IPS-18a (cell line): Measurements from ENCODE around the gene INTS14.

Source experiments
- H3K27ac ChIP-seq: one replicate; pipeline ENCODE4 v1.5.1; 2013; ENCODE audit warnings: low read length
- H3K27me3 ChIP-seq: one replicate; pipeline ENCODE4 v1.6.1; 2013; ENCODE audit warnings: mild to moderate bottlenecking, low read length; ENCODE audit not compliant: control insufficient read depth, insufficient read depth
- H3K36me3 ChIP-seq: one replicate; pipeline ENCODE4 v1.6.1; 2013; ENCODE audit warnings: low read depth, low read length; ENCODE audit not compliant: control insufficient read depth
- H3K4me1 ChIP-seq: one replicate; pipeline ENCODE4 v1.6.1; 2013; ENCODE audit warnings: low read depth, low read length; ENCODE audit not compliant: control insufficient read depth
- H3K4me3 ChIP-seq: one replicate; pipeline ENCODE4 v1.5.1; 2013; ENCODE audit warnings: low read length
- H3K9ac ChIP-seq: one replicate; pipeline ENCODE4 v1.6.1; 2013; ENCODE audit warnings: mild to moderate bottlenecking, low read length, moderate library complexity
- H3K9me3 ChIP-seq: one replicate; pipeline ENCODE4 v1.6.1; 2013; ENCODE audit warnings: low read depth, low read length; ENCODE audit not compliant: control insufficient read depth

The INTS14 gene

DNA sequence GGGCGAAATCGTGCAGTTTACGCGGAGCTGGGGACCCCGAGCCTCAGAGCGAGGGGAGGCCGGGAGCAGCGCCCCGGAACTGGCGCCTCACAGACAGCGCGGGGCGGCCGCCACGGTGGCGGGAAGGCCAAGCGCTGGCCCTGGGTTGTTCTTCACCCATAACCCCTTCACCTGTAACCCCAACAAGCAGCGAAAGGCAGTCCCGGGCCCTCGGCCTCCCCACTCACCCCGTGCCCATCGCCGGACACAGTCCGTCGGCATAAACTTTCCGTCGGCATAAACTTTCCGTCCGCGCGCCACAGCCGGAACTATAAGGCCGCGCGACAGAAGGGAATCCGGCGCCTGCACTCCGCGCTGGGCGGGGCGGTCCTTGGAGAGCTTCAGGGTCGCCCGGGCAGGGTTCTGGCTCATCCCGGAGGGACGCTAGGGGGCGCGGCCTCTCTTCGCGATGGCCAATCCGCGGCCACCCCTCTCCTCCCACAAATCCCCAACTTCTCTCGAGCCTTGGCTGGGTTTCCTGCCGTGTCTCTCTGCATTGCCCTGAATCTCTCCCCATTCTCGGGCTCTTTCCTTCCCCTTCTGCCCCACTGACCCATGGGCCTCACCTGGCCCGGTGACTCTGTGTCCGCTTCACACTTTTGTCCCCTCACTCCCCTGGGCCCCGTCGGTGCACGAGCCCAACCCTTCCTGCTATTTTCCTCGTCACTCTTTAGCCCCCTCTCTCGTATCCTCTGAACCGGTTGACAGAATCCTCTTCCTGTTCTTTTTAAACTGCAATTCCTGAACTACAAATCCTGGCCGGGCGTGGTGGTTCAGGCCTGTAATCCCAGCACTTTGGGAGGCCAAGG is at the start of gene INTS14:
INTS14 (minus strand) TSS at position 261 of the 848 bp plus-strand sequence. CDS start 3,751 bp downstream, outside the sequence.
- Histone ChIP-seq H3K9me3 (no peaks in the 10 kb centered on the region), H3K27ac (peak within 1 kb of the TSS; percentile 83), H3K9ac (peak within 1 kb of the TSS; percentile 90), H3K4me3 (peak within 1 kb of the TSS; percentile 93), H3K36me3 (no peaks in the 10 kb centered on the region), H3K4me1 (peaks cover 11% of the 10 kb centered on the region), H3K27me3 (no peaks in the 10 kb centered on the region)

DNA sequence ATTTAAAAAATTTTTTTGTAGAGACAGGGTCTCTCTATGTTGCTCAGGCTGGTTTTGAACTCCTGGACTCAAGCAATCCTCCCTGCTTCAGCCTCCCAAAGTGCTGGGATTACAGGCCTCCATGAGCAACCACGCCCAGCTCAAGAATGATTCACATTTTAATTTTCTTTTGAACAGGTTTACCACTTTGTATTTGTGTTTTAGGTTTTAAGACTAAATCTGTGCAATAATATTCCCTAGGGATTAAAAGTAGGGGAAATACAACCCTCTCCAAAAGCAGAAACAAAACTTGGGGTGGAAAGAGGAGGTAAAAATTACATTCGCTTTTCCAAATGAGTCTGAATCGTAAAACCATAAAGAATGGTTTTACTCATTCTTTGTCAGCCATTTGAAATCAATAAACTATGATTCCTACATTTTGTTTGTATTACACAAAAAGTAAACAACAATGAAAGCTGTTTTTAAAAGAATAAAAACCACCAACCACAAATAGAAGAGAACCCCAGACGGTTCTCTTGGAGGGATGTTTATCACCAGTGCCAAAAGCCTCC is 48.6 kb upstream of the INTS14 start:
- Histone ChIP-seq H3K36me3 (no peaks in the 10 kb centered on the region), H3K27me3 (no peaks in the 10 kb centered on the region), H3K4me3 (no peak overlapping the region), H3K4me1 (no peaks in the 10 kb centered on the region), H3K9ac (no peak overlapping the region), H3K9me3 (no peaks in the 10 kb centered on the region), H3K27ac (no peak overlapping the region)

DNA sequence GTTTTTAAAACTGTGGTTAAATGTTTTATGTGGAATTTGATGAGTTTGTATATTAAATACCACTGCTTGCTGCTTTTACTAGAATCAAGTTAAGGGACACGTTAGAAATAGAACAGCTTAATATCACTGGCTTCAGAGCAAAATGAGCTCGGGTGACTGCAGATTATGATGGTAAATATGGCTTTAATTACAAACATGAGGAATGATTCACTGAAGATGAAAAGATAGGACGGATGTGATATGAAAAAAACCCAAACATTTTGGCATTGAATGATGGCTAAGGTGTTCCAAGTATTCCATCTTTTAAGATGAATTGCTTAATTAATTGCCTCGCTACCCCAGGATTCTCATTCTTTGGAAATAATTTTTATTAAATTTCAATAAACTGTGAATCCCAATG is 44.5 kb upstream of the INTS14 start:
- no peaks in the 10 kb centered on the region for H3K36me3 ChIP-seq

DNA sequence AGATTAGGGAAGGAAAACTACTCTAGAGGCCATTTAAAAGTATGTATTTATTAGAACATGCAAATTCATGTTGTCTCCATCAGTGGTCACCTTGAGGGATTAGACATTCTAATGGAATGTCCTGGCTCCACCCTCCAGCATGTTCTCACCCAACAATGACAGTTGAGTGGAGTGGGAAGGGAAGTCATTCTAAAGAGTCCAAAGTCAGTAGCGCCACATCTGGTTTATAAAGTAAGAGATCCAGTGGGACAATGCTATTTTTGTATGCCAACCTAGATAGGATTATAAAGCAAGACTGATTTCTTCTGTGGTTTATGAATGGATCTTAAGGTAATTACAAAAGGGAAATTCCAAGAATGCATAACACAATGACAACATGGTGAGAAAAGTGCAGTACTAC is 44.1 kb upstream of the INTS14 start:
- no peaks in the 10 kb centered on the region for H3K4me1 ChIP-seq
- no peaks in the 10 kb centered on the region for H3K27me3 ChIP-seq
- H3K9ac ChIP-seq = no peak overlapping the region
- no peaks in the 10 kb centered on the region for H3K9me3 ChIP-seq
- no peaks in the 10 kb centered on the region for H3K36me3 ChIP-seq
- H3K27ac ChIP-seq = no peak overlapping the region
- no peak overlapping the region for H3K4me3 ChIP-seq

More for the DNA sequence above, 44.5 kb upstream of the INTS14 start:
- no peak overlapping the region for H3K9ac ChIP-seq
- H3K27me3 ChIP-seq = no peaks in the 10 kb centered on the region
- no peaks in the 10 kb centered on the region for H3K4me1 ChIP-seq
- H3K9me3 ChIP-seq = no peaks in the 10 kb centered on the region
- no peak overlapping the region for H3K27ac ChIP-seq
- no peak overlapping the region for H3K4me3 ChIP-seq

- no peaks in the 10 kb centered on the region for H3K4me1 ChIP-seq
- H3K36me3 ChIP-seq = no peaks in the 10 kb centered on the region
- H3K27me3 ChIP-seq = no peaks in the 10 kb centered on the region
- no peak overlapping the region for H3K27ac ChIP-seq
- H3K4me3 ChIP-seq = no peak overlapping the region
- no peaks in the 10 kb centered on the region for H3K9me3 ChIP-seq
- no peak overlapping the region for H3K9ac ChIP-seq
These were observed 43.0 kb upstream of the INTS14 start for GRCh38 chr15:65653801-65654521.

GRCh38 chr15:65653341-65653740 is 42.4 kb upstream of the INTS14 start:
- Histone ChIP-seq H3K9me3 (no peaks in the 10 kb centered on the region), H3K4me3 (no peak overlapping the region), H3K27me3 (no peaks in the 10 kb centered on the region), H3K27ac (no peak overlapping the region), H3K4me1 (no peaks in the 10 kb centered on the region), H3K9ac (no peak overlapping the region), H3K36me3 (no peaks in the 10 kb centered on the region)

DNA sequence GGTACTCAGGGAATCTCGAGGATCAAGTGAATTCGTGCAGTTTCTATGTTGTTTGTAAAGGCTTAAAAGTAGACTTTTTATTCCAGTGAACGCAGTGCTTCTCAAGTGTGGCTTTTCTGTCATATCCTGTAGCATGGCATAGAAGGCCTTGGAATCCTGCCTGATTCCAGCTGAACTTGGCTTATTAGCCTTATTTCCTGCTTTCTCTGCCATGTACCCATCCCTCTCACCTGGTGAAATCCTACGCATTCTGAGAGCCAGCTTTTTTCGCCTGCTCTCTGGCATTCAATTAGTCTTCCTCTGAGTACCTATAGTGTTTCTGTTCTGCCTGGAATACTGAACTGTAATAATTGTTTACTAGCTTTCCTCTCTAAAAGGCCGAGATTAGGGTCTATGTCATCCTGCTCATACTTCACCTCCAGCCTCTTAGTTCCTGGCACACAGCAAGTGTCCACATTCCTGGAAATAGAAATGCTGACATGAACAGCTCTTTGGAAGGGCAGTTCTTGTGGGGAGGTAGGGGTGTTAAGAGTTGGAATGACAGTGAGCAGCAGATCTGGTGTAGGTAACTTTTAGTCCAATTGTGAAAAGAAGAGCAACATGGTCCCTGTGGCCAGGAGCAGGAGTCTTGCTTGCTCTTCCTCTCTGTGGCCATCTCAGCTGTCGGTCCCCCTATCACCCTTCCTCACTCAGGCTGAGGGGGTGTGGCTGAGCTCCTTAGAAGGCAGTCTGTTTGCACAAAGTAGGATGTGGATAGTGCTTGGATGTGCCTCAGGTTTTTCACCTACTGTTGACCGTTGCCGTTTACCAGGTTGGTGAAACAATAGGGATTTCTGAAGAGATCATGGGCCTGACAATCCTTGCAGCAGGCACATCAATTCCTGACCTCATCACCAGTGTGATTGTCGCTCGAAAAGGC is 41.2 kb upstream of the INTS14 start:
- Histone ChIP-seq H3K4me3 (no peak overlapping the region), H3K27me3 (no peaks in the 10 kb centered on the region)

GRCh38 chr15:65651042-65651322 is 40.1 kb upstream of the INTS14 start:
- H3K27me3 ChIP-seq = no peaks in the 10 kb centered on the region
- H3K36me3 ChIP-seq = no peaks in the 10 kb centered on the region
- H3K9ac ChIP-seq = no peak overlapping the region
- no peaks in the 10 kb centered on the region for H3K4me1 ChIP-seq
- no peak overlapping the region for H3K4me3 ChIP-seq
- H3K27ac ChIP-seq = no peak overlapping the region
- H3K9me3 ChIP-seq = no peaks in the 10 kb centered on the region

More for the DNA sequence above, 41.2 kb upstream of the INTS14 start:
- H3K9me3 ChIP-seq = no peaks in the 10 kb centered on the region
- no peak overlapping the region for H3K27ac ChIP-seq
- H3K36me3 ChIP-seq = no peaks in the 10 kb centered on the region
- H3K4me1 ChIP-seq = no peaks in the 10 kb centered on the region
- H3K9ac ChIP-seq = no peak overlapping the region

- no peak overlapping the region for H3K4me3 ChIP-seq
- no peaks in the 10 kb centered on the region for H3K4me1 ChIP-seq
- no peak overlapping the region for H3K27ac ChIP-seq
- H3K9ac ChIP-seq = no peak overlapping the region
- H3K27me3 ChIP-seq = no peaks in the 10 kb centered on the region
- H3K36me3 ChIP-seq = no peaks in the 10 kb centered on the region
- H3K9me3 ChIP-seq = no peaks in the 10 kb centered on the region
These were observed 39.5 kb upstream of the INTS14 start for GRCh38 chr15:65650312-65651041.

GRCh38 chr15:65646486-65646885 is 35.6 kb upstream of the INTS14 start:
- Histone ChIP-seq H3K27ac (no peak overlapping the region), H3K9me3 (no peaks in the 10 kb centered on the region), H3K4me1 (no peaks in the 10 kb centered on the region), H3K27me3 (no peaks in the 10 kb centered on the region), H3K9ac (no peak overlapping the region), H3K36me3 (no peaks in the 10 kb centered on the region), H3K4me3 (no peak overlapping the region)
